ENCODE data around the gene TMBIM4.

The TMBIM4 gene

DNA sequence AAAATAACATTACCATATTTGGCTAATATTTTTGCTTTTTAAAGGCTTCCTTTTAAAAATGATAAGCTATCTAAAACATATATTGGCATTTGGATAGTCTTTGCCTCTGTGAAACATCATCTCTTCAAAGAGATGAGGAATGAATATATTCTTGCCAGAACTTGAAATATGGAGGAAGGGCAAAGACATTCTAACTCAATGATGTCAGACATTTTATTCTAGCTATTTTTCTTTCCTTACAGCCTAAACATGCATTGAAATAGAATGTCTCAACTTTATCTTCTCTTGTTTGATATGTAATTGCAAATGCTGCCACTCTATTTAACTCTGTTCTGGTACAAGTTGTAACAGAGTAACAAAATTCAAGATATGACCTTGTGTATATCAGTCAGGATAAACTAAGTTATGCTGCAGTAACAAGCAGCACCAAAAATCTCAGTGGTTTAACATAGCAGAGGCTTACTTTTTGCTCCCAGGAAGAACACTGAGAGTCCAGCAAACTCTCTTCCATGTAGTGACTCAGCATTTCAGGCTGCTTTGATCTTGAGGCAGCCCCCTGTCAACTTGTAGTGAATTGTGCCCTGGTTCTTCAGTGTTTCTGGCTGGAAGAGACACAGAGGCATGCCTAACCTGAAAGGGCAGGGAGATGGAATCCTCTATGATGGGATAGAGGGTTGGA lies 30.2 kb upstream of the TMBIM4 start:
- DNase-seq (ENCODE audit: low read depth): peak; percentile 21
- TF ChIP-seq, protein P1, sequence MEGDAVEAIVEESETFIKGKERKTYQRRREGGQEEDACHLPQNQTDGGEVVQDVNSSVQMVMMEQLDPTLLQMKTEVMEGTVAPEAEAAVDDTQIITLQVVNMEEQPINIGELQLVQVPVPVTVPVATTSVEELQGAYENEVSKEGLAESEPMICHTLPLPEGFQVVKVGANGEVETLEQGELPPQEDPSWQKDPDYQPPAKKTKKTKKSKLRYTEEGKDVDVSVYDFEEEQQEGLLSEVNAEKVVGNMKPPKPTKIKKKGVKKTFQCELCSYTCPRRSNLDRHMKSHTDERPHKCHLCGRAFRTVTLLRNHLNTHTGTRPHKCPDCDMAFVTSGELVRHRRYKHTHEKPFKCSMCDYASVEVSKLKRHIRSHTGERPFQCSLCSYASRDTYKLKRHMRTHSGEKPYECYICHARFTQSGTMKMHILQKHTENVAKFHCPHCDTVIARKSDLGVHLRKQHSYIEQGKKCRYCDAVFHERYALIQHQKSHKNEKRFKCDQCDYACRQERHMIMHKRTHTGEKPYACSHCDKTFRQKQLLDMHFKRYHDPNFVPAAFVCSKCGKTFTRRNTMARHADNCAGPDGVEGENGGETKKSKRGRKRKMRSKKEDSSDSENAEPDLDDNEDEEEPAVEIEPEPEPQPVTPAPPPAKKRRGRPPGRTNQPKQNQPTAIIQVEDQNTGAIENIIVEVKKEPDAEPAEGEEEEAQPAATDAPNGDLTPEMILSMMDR (IDR thresholded peaks at IDR 0.05; ENCODE audit: insufficient read depth, low read depth, low read length, missing control alignments): no peak
- H3K4me3 ChIP-seq (ENCODE audit: low read length): no peak overlapping the region

DNA sequence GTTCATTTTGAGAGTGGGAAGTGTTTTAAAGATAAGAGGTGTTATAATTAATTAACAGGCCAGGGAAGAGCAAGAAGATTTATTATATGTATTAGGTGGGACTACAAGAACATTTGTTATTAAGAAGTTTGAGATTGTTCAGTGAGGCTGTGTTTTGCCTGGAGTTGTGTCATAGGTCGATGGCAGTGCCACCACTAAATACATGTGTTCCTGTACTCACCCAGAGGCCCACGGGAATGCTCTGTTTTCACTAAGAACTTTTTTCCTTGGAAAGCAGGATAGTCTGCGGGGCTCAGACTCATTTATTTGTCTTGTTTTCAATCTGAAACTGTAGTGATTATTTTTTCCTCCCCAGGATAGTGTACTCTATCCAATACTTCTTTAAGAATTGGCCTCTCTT lies 29.3 kb upstream of the TMBIM4 start:
- TF ChIP-seq, protein P1 (IDR thresholded peaks at IDR 0.05; ENCODE audit: insufficient read depth, low read depth, low read length, missing control alignments): no peak
- no peak for DNase-seq (ENCODE audit: low read depth)
- no peak overlapping the region for H3K4me3 ChIP-seq (ENCODE audit: low read length)

DNA sequence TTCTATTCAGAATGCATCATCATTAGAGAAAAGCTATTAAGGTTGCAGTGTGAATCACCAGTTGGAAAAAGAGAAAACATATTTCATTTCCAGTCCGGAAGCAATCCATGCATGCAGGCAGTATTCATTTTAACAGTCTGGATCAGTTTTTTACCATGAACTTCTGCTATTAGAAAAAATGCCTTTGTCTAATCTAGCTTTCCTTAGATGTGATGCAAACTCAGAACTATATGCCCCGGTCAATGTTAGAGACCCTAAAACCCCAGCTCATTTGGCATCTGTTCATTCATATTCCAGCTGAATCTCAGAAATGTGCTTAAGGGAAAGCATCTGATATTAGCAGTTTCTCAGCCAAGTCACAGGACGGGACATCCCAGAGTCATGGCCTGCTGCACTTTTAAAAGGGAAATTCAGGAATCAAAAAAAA lies 27.7 kb upstream of the TMBIM4 start:
- no peak overlapping the region for H3K4me3 ChIP-seq (ENCODE audit: low read length)
- TF ChIP-seq, protein P1 (IDR thresholded peaks at IDR 0.05; ENCODE audit: insufficient read depth, low read depth, low read length, missing control alignments): no peak
- DNase-seq (ENCODE audit: low read depth): no peak

DNA sequence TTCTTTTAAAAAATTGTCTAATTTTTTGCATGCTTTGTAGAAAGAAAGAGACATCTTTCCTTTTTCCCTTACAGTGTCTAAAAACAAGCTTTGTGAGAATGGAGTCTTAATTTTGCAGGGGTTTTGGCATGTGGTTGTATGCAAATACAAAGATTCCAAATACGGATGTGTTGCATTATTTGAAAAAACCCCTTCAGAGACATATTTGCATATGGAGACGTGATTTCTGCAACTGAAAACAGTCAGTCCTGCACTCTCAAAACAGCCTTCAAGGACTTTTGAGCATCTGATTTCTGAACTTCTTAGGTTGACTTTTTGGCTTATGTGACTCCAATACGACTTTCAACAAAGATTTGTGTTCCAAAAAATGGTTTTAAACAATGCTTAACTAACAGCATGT lies 27.0 kb upstream of the TMBIM4 start:
- peak; percentile 15 for DNase-seq (ENCODE audit: low read depth)
- TF ChIP-seq, protein P1 (IDR thresholded peaks at IDR 0.05; ENCODE audit: insufficient read depth, low read depth, low read length, missing control alignments): no peak
- H3K4me3 ChIP-seq (ENCODE audit: low read length): no peak overlapping the region

DNA sequence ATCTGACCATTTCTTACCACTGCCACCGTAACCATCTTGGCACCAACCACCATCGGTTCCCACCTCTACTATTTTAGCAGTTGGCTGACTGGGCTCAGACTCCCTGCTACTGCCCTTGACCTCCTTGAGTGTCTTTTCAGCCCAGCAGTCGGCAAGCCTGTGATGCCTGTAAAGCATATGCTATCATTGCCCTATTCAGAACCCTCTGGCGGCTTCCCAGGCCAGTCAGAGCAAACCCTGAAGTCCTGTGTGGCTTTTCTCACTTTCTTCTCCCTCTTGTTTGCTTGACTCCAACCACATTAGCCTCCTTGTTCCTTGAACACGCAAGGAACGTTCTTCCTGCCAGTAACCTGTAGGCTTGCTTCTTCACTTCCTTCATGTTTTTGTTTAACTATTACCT lies 25.4 kb upstream of the TMBIM4 start:
- no peak for DNase-seq (ENCODE audit: low read depth)
- no peak overlapping the region for H3K4me3 ChIP-seq (ENCODE audit: low read length)
- TF ChIP-seq, protein P1 (IDR thresholded peaks at IDR 0.05; ENCODE audit: insufficient read depth, low read depth, low read length, missing control alignments): no peak

DNA sequence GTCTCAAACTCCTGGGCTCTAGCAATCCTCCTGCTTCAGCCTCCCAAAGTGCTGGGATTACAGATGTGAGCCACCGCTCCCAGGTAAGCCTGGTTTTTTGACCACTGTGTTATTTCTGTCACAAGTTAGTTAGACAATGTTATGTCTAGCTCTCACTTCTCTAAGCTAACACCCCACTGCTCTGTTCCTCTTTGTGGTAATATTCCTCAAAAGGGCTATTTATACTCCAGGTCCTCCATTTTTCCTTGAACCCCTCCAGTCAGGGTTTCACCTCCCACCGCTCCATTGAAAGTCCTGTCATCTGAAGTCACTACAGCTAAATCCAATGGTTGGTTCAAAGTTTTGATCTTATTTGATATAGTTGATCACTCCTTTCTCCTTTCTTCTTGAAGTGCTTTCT lies 24.3 kb upstream of the TMBIM4 start:
- no peak for DNase-seq (ENCODE audit: low read depth)
- TF ChIP-seq, protein P1 (IDR thresholded peaks at IDR 0.05; ENCODE audit: insufficient read depth, low read depth, low read length, missing control alignments): no peak
- no peak overlapping the region for H3K4me3 ChIP-seq (ENCODE audit: low read length)

DNA sequence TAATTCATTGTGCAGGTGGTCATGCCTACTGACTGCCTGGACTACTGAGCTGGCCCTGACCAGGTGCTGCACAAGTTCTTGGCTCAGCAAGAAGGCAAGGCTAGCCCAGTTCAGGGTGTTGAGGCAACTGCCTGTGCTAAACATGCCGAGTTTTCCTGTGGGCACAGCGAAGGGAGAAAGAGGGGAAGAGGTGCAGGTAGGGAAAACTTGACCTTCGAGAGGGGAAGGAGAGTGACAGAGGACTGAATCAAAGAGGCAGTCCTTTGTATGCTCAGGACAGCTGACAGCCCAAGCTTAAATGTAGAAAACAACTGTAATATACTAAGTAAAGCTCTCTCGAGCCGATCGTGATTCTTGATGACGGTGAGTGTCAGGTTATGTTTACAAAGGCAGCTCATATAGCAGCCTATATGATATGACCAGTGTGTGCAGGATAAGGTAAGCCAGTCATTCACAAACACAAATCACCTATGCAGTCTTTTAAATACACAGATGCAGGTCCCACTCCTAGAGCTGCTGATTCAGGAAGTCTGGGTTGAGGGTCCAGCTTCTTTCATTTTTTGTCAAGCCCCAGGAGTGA lies 21.8 kb upstream of the TMBIM4 start:
- no peak overlapping the region for H3K4me3 ChIP-seq (ENCODE audit: low read length)
- TF ChIP-seq, protein P1 (IDR thresholded peaks at IDR 0.05; ENCODE audit: insufficient read depth, low read depth, low read length, missing control alignments): no peak
- no peak for DNase-seq (ENCODE audit: low read depth)
